GM21381 (cell line): Measurements from ENCODE around the gene NTHL1.
"Not testable (repeated sequence)": the region's sequence is repeated elsewhere in the genome, so short reads cannot be mapped to it uniquely, and the experiment has no call there.

Experiments used
- ATAC-seq: cut with Tn5 transposase; IDR thresholded peaks from one replicate; pipeline ENCODE4 v1.9.1; 2021; ENCODE audit warnings: mild to moderate bottlenecking, moderate library complexity; ENCODE audit not compliant: unreplicated experiment

NTHL1 gene

GRCh38 chr16:2011726-2012125, 35.9 kb downstream of the NTHL1 start:
- ATAC-seq, result not testable (repeated sequence)

- ATAC-seq, result peak; percentile 86
Observed at GRCh38 chr16:2009791-2010510, 37.7 kb downstream of the NTHL1 start, which contains the start of gene ZNF598. Gene ZNF598, minus strand, starts transcription at chr16:2009821.

GRCh38 chr16:2009164-2009711, 38.4 kb downstream of the NTHL1 start:
- peak; percentile 29 for ATAC-seq

- no peak for ATAC-seq
Observed at GRCh38 chr16:2008631-2009163, 38.9 kb downstream of the NTHL1 start.

GRCh38 chr16:2008009-2008526, 39.6 kb downstream of the NTHL1 start:
- no peak for ATAC-seq

GRCh38 chr16:2007081-2007836, 40.4 kb downstream of the NTHL1 start:
- ATAC-seq, result no peak

- ATAC-seq, result no peak
Observed at GRCh38 chr16:2006317-2006716, 41.3 kb downstream of the NTHL1 start.

GRCh38 chr16:2005646-2006045, 42.0 kb downstream of the NTHL1 start:
- no peak for ATAC-seq

GRCh38 chr16:2004795-2005517, 42.7 kb downstream of the NTHL1 start:
- no peak for ATAC-seq

GRCh38 chr16:2003827-2004641, 43.6 kb downstream of the NTHL1 start:
- ATAC-seq, result no peak

GRCh38 chr16:2003231-2003826, 44.3 kb downstream of the NTHL1 start:
- no peak for ATAC-seq

GRCh38 chr16:2002406-2003230, 45.0 kb downstream of the NTHL1 start:
- ATAC-seq, result no peak

- no peak for ATAC-seq
Observed at GRCh38 chr16:2001456-2002355, 45.9 kb downstream of the NTHL1 start.

- ATAC-seq, result no peak
Observed at GRCh38 chr16:2001035-2001434, 46.6 kb downstream of the NTHL1 start.

- ATAC-seq, result no peak
Observed at GRCh38 chr16:1999866-2000514, 47.6 kb downstream of the NTHL1 start.

GRCh38 chr16:1998852-1999801, 48.5 kb downstream of the NTHL1 start:
- ATAC-seq, result no peak
